SK-N-SH treated with all-trans-retinoic acid at 6 μM for 48 hours (cell line): ENCODE results near the gene CLIC5.

ENCODE experiments used
- ESRRG ChIP-seq: fragments of 250-450 bp; sonication (Bioruptor Pico); IDR thresholded peaks from 2 replicates; pipeline ENCODE4 v1.6.1; 2021; ENCODE audit warnings: mild to moderate bottlenecking
- POU6F1 ChIP-seq: fragments of 250-450 bp; sonication (Bioruptor Pico); IDR thresholded peaks from 2 replicates; pipeline ENCODE4 v1.8.0; 2021; ENCODE audit warnings: low read depth, mild to moderate bottlenecking, moderate library complexity, borderline replicate concordance
- ZFP30 ChIP-seq: fragments of 450-650 bp; formaldehyde crosslinking; IDR thresholded peaks from 2 replicates; pipeline ENCODE4 v1.5.0; 2022; ENCODE audit warnings: mild to moderate bottlenecking, moderate library complexity

- TF ChIP-seq ZFP30 (CRISPR knock-in tag) (no peak), POU6F1 (CRISPR knock-in tag) (no peak), ESRRG (CRISPR knock-in tag) (no peak)
These were observed 1.6 kb downstream of the CLIC5 start for GRCh38 chr6:46014046-46014445.
